BJ (cell line): Measurements from ENCODE around the gene PTPRJ. TPM values are rescaled to one million over a fixed set of nuclear protein-coding genes. Genes with fewer than 3 reads are reported as not detected.

Experiments used
- CTCF ChIA-PET: fragments of 350-600 bp; formaldehyde crosslinking; extraction: SDS; loops from one replicate; lab custom pipeline; 2021; ENCODE audit warnings: antibody characterized with exemption, inconsistent platforms; lab: Yijun Ruan, JAX
- POLR2A ChIA-PET: fragments of 300-600 bp; sonication (Branson Sonifier 250); formaldehyde crosslinking; extraction: SDS; loops from one replicate; lab custom pipeline; 2021; ENCODE audit warnings: antibody characterized with exemption; lab: Charles Lee
- DNase-seq: peaks from one replicate; pipeline ENCODE4 v3.0.0-alpha.2; 2011; ENCODE audit warnings: low read depth
- H3K27me3 ChIP-seq: 2 replicates; pipeline ENCODE4 v1.6.0; 2011; ENCODE audit warnings: low read length; ENCODE audit not compliant: control insufficient read depth, insufficient read depth
- H3K36me3 ChIP-seq: 2 replicates; pipeline ENCODE4 v1.5.1; 2011; ENCODE audit warnings: low read length; ENCODE audit not compliant: control insufficient read depth, insufficient read depth
- H3K4me3 ChIP-seq: 2 replicates; pipeline ENCODE4 v1.5.1; 2011; ENCODE audit warnings: low read depth, mild to moderate bottlenecking, control low read depth, low read length
- CTCF ChIP-seq: IDR thresholded peaks from 2 replicates; pipeline ENCODE4 v1.5.1; 2011; ENCODE audit warnings: low read depth, mild to moderate bottlenecking, control low read depth, inconsistent platforms, low read length, moderate library complexity; ENCODE audit not compliant: insufficient read depth
- polyA plus RNA-seq: library from polyadenylated mRNA; depleted of rRNA; stranded (reverse); fragments of >200 nt; gene quantifications from 2 replicates; pipeline ENCODE4 v1.2.3, GENCODE V29; 2011

The PTPRJ gene
- polyA plus RNA-seq, 1 experiment, result 3.8 TPM

- no peak overlapping the region for H3K4me3 ChIP-seq
- H3K36me3 ChIP-seq, result no peaks in the 10 kb centered on the region
- TF ChIP-seq CTCF, result no peak
- H3K27me3 ChIP-seq, result no peaks in the 10 kb centered on the region
- POLR2A ChIA-PET, result no interaction called here
- DNase-seq, result no peak
- CTCF ChIA-PET, result interaction anchor here (1.5 to 2.8 kb wide), 3 partner anchors 10 to 163 kb away, joined by 4 to 9 read pairs (median 8); no protein-coding TSS in a partner anchor
These were observed 117.7 kb downstream of the PTPRJ start for GRCh38 chr11:48098024-48098423.

GRCh38 chr11:48099916-48100446 lies 119.6 kb downstream of the PTPRJ start:
- POLR2A ChIA-PET, result no interaction called here
- Histone ChIP-seq H3K36me3 (no peaks in the 10 kb centered on the region), H3K27me3 (no peaks in the 10 kb centered on the region), H3K4me3 (no peak overlapping the region)
- no peak for DNase-seq
- TF ChIP-seq CTCF, result no peak
- CTCF ChIA-PET, result interaction anchor here (0.6 to 2.8 kb wide), 4 partner anchors 12 to 165 kb away, joined by 3 to 8 read pairs (median 5); no protein-coding TSS in a partner anchor

- no peak for TF ChIP-seq CTCF
- POLR2A ChIA-PET, result no interaction called here
- DNase-seq, result no peak
- no peaks in the 10 kb centered on the region for H3K27me3 ChIP-seq
- H3K4me3 ChIP-seq, result no peak overlapping the region
- H3K36me3 ChIP-seq, result no peaks in the 10 kb centered on the region
- CTCF ChIA-PET, result interaction anchor here (1.4 to 1.9 kb wide), 2 partner anchors 9 to 167 kb away, joined by 3 to 5 read pairs; no protein-coding TSS in a partner anchor
These were observed 120.8 kb downstream of the PTPRJ start for GRCh38 chr11:48101044-48101733.

- CTCF ChIA-PET, result interaction anchor here (1.4 to 1.9 kb wide), 2 partner anchors 9 to 167 kb away, joined by 3 to 5 read pairs; no protein-coding TSS in a partner anchor
- DNase-seq, result no peak
- POLR2A ChIA-PET, result no interaction called here
- TF ChIP-seq CTCF, result no peak
- H3K27me3 ChIP-seq, result no peaks in the 10 kb centered on the region
- no peak overlapping the region for H3K4me3 ChIP-seq
- no peaks in the 10 kb centered on the region for H3K36me3 ChIP-seq
These were observed 121.6 kb downstream of the PTPRJ start for GRCh38 chr11:48101958-48102357.
